ENCODE measurements around the gene PARD3B.

DNA sequence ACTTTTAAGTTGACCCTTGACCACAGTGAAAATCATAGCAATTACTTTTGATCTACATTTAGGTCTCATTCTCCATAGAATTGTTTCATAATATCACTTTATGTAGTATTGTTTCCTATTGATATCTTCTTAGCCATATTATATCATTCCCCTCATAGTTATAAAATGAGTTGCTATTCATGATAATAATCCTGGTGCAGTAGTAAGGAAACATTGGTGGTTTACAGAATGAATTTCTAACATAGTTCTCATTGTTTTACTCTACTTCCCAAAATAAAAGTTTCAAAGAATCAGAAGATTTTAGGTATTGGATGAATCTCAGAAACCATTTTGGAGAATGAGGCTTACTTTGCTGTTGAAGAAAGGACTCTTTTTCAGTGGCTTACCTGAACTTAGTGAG, 246.0 kb downstream of the PARD3B start:
- TF ChIP-seq FOXM1 (IDR thresholded peaks at IDR 0.05; ENCODE audit: borderline replicate concordance) (no peak), SP1 (IDR thresholded peaks at IDR 0.05) (no peak)
